Esophagus squamous epithelium (tissue), 4 donors: Measurements from ENCODE around the gene INO80E.

Experiments used
- POLR2A ChIP-seq, 4 donors: fragments of 450-650 bp; IDR thresholded peaks; one replicate each; pipeline ENCODE4 v1.6.1; 2017; ENCODE audit warnings: antibody characterized with exemption in 4 of 4, mild to moderate bottlenecking in 4 of 4, moderate library complexity in 3 of 4
- TF ChIP-seq, protein P1 (sequence below), 6 experiments: fragments of 450-650 bp in 4 of 6; fragments of 200-600 bp in 2 of 6; sonication (generic) in 2 of 6; IDR thresholded peaks; one replicate each; pipeline ENCODE4 v1.5.1; 2016 to 2019; ENCODE audit warnings: antibody characterized with exemption in 6 of 6, mild to moderate bottlenecking in 4 of 6, moderate library complexity in 4 of 6

- TF ChIP-seq, protein P1, sequence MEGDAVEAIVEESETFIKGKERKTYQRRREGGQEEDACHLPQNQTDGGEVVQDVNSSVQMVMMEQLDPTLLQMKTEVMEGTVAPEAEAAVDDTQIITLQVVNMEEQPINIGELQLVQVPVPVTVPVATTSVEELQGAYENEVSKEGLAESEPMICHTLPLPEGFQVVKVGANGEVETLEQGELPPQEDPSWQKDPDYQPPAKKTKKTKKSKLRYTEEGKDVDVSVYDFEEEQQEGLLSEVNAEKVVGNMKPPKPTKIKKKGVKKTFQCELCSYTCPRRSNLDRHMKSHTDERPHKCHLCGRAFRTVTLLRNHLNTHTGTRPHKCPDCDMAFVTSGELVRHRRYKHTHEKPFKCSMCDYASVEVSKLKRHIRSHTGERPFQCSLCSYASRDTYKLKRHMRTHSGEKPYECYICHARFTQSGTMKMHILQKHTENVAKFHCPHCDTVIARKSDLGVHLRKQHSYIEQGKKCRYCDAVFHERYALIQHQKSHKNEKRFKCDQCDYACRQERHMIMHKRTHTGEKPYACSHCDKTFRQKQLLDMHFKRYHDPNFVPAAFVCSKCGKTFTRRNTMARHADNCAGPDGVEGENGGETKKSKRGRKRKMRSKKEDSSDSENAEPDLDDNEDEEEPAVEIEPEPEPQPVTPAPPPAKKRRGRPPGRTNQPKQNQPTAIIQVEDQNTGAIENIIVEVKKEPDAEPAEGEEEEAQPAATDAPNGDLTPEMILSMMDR (IDR thresholded peaks at IDR 0.05), result no peak
- TF ChIP-seq POLR2A (IDR thresholded peaks at IDR 0.05), result no peak
Measured at GRCh38 chr16:29991571-29991904, 4.5 kb upstream of the INO80E start.
